Mucosa of descending colon (tissue), 3 donors: ENCODE data around the gene PHTF1. TPM values are rescaled to one million over a fixed set of nuclear protein-coding genes. Genes with fewer than 3 reads are reported as not detected.
A peak's percentile ranks its signal among the peaks of the same experiment; 100 is the strongest.

Source experiments
- ATAC-seq: fragments of 200-7000 bp; cut with Tn5 transposase; one replicate; pipeline ENCODE4 v1.9.1; 2020; ENCODE audit warnings: mild to moderate bottlenecking, moderate library complexity
- DNase-seq, 3 donors: peaks; one replicate each; pipeline ENCODE4 v3.0.0-alpha.2; 2020
- H3K36me3 ChIP-seq: fragments of 200-600 bp; one replicate; pipeline ENCODE4 v1.8.0; 2021; ENCODE audit warnings: low read depth, mild to moderate bottlenecking
- H3K4me1 ChIP-seq: fragments of 200-600 bp; one replicate; pipeline ENCODE4 v1.8.0; 2021; ENCODE audit warnings: low read depth, mild to moderate bottlenecking
- H3K4me3 ChIP-seq: fragments of 200-600 bp; one replicate; pipeline ENCODE4 v1.8.0; 2021; ENCODE audit warnings: mild to moderate bottlenecking
- H3K9me3 ChIP-seq: fragments of 200-600 bp; one replicate; pipeline ENCODE4 v1.8.0; 2021; ENCODE audit warnings: mild to moderate bottlenecking
- intact Hi-C, 2 donors: fragments of 100-400 bp; cut with DNase I in 1 of 2; cut with micrococcal nuclease in 1 of 2; formaldehyde crosslinking; loops; one replicate each; pipeline versions ENCODE4 v1.11.0 to v1.11.1; 2022; cut with DNase I, micrococcal nuclease
- total RNA-seq, 3 donors: library from RNA; stranded (reverse); fragmentation: NEBNext Ultra II Directional in 2 of 3; extraction: Animal tissue kit (Norgen Biotek cat#: 25700) in 2 of 3; gene quantifications; one replicate each; pipeline versions ENCODE4 v1.2.1 to v1.2.4, GENCODE V29; 2021 to 2023
- TF ChIP-seq, protein P1 (sequence below): fragments of 200-600 bp; IDR thresholded peaks from one replicate; pipeline ENCODE4 v1.8.0; 2022; ENCODE audit warnings: antibody characterized with exemption, mild to moderate bottlenecking
- donor health status: DM: no; HTN: no; CAD: no; lungs with moderate emphysema.
- donor health status: DM: no; HTN: no; CAD: no.
- donor health status: DM: no; HTN: yes; CAD: no.

The PHTF1 gene
- total RNA-seq, 3 donors from 2014 or later, result 8.7 to 14.6 (median 10.8) TPM

DNA sequence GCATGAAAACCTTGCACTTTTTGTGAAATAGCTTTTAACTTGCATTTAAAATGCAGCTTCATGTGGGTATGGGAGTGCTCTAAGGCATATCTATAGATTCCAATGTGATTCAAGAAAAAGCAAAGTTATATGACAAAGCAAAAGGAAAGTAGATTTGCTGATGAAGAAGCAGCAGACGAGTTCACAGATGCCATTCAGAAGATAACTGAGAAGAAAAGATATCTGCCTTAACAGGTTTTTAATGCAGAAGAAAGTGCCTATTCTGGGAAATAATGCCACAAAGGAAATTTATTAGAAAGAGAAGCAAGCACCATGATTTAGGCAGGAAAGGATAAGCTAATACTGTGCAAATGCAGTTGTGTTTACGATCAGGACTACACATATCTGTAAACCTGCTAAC, 68.1 kb downstream of the PHTF1 start:
- intact Hi-C loops, result no loop called here
- Histone ChIP-seq H3K4me1 (no peaks in the 10 kb centered on the region), H3K4me3 (no peak overlapping the region), H3K36me3 (no peaks in the 10 kb centered on the region), H3K9me3 (peaks cover 20% of the 10 kb centered on the region)
- no peak for ATAC-seq
- TF ChIP-seq, protein P1, sequence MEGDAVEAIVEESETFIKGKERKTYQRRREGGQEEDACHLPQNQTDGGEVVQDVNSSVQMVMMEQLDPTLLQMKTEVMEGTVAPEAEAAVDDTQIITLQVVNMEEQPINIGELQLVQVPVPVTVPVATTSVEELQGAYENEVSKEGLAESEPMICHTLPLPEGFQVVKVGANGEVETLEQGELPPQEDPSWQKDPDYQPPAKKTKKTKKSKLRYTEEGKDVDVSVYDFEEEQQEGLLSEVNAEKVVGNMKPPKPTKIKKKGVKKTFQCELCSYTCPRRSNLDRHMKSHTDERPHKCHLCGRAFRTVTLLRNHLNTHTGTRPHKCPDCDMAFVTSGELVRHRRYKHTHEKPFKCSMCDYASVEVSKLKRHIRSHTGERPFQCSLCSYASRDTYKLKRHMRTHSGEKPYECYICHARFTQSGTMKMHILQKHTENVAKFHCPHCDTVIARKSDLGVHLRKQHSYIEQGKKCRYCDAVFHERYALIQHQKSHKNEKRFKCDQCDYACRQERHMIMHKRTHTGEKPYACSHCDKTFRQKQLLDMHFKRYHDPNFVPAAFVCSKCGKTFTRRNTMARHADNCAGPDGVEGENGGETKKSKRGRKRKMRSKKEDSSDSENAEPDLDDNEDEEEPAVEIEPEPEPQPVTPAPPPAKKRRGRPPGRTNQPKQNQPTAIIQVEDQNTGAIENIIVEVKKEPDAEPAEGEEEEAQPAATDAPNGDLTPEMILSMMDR, result no peak
- DNase-seq, result no peak

DNA sequence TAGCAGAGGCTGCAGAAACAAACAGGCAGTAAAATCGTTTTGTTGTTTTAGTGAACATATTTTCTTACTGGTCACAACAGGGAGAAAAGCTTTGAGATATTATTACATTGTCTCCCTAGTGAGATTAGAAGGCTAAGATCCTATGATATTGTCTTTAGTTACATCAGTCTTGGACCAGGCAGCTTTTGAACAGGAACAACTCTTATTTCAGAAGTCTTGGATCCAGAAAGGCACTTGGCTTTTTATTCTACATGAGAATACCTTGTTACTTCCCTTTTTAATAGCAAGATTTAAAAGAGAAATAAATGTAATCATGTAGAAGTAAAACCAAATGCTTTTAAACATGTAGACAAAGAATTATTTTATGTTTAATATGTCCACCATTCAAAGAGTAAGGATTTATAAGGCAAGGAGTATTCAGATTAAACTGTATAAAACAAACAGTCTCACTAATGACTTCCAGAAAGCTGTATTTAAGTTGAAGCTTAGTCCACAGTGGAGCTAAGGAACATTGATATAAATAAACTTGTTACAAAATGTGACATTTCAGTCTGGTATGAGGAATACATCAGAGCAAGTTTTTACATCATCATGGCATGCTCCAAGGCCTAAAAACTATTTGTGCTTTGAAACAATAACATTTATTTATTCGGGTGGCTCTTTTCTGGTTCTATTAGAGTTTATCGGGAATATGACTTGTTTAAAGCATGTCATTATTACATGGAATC, 72.2 kb downstream of the PHTF1 start:
- TF ChIP-seq, protein P1, result no peak
- Histone ChIP-seq H3K9me3 (no peaks in the 10 kb centered on the region), H3K4me3 (no peak overlapping the region), H3K36me3 (no peaks in the 10 kb centered on the region), H3K4me1 (no peaks in the 10 kb centered on the region)
- no peak for DNase-seq
- intact Hi-C loops, result no loop called here
- ATAC-seq, result no peak

DNA sequence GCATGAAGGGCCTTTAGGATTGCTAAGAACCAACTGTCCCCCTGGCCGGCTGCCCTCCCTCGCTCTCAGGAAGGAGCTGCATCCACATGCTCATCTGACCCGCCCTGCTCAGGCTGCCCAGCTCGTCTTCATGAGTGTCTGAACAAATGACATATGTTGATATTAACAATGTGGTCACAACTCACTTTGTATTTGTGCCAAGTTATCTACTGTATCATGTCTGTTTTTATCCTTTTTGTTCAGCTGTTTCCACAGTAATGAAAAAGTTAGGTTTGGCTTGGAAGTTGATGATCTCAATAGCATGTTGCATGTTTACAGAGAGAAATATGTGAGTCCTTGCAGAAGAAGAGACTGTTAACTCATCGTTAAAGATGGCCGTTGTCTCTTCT, 75.1 kb downstream of the PHTF1 start:
- Histone ChIP-seq H3K4me1 (no peaks in the 10 kb centered on the region), H3K9me3 (no peaks in the 10 kb centered on the region), H3K4me3 (no peak overlapping the region), H3K36me3 (no peaks in the 10 kb centered on the region)
- intact Hi-C loops, result no loop called here
- DNase-seq, result peak; percentile 28 to 74 (median 33)
- peak; percentile 52 for ATAC-seq
- TF ChIP-seq, protein P1, result no peak

DNA sequence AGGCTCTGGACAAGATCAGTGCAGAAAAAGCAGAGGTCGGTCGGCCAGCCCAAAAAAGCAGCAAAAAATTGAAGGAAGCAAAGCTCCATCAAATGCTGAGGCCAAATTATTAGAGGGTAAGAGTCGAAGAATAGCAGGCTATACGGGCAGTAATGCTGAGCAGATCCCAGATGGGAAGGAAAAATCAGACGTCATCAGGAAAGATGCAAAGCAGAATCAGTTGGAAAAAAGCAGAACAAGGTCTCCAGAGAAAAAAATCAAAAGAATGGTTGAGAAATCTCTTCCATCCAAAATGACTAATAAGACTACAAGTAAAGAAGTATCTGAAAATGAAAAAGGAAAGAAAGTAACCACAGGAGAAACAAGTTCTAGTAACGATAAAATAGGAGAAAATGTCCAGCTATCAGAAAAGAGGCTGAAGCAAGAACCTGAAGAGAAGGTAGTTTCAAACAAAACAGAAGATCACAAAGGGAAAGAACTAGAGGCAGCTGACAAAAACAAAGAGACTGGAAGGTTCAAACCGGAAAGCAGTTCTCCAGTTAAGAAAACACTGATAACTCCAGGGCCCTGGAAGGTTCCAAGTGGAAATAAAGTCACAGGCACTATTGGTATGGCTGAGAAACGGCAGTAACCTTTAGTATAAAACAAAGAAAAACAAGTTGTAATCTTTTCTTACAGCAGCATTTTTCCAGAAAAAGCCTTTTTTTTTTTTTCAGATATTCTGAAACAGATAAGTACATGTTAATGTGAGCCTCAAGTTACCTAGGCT, 75.7 kb downstream of the PHTF1 start:
- no peak for DNase-seq
- H3K4me1 ChIP-seq, result no peaks in the 10 kb centered on the region
- no peaks in the 10 kb centered on the region for H3K9me3 ChIP-seq
- intact Hi-C loops, result no loop called here
- no peak for ATAC-seq
- H3K4me3 ChIP-seq, result no peak overlapping the region
- no peaks in the 10 kb centered on the region for H3K36me3 ChIP-seq
- TF ChIP-seq, protein P1, result no peak

DNA sequence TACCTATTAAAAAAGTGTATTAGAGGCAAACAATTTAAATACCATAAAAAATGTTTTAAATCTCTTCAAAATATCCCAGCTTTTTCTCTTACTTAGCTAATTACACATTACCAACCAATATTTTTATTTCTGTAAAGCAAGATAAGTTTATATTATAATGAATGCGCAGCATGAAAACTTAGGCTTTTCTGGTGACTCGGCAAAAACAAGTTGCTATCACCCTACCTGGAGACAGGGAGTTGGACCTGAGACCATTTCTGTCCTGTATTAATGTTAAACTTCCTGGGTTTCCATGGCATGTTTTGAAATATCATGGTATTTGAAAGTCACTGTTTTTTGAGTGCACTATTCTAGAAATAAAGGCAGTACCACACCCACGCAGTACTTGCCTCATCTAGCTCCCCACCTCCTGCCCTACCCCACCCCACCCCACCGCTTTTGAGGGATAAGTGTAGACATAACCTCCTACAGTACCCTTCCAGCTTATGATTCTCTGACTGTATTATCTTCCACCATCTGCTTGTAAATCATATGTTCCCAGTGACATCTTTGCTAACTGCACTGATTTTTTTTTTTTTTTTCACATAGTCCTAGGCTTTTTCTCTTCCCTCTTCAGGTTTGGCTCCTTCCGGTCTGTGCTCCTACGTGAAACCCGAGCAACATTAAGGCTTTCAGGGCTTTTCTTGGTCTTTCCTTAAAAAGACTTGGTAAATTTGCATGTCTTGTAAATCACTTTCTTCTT, 77.5 kb downstream of the PHTF1 start:
- H3K4me1 ChIP-seq, result no peaks in the 10 kb centered on the region
- DNase-seq (no peak), ATAC-seq (no peak)
- H3K9me3 ChIP-seq, result no peaks in the 10 kb centered on the region
- intact Hi-C loops, result no loop called here
- no peak overlapping the region for H3K4me3 ChIP-seq
- TF ChIP-seq, protein P1, result no peak
- no peaks in the 10 kb centered on the region for H3K36me3 ChIP-seq
